IgD-negative memory B cell (primary cell): ENCODE results near the gene DCDC1. TPM values are rescaled to one million over a fixed set of nuclear protein-coding genes. Genes with fewer than 3 reads are reported as not detected.

Source experiments
- H3K27ac Mint-ChIP-seq, 3 donors: one replicate each; pipeline ENCODE4 v1.8.0; 2020 to 2022; ENCODE audit warnings: mild to moderate bottlenecking in 3 of 3, mixed read lengths in 3 of 3, moderate library complexity in 1 of 3
- H3K27me3 Mint-ChIP-seq: one replicate; pipeline ENCODE4 v1.8.0; 2021; ENCODE audit warnings: mixed read lengths
- H3K36me3 Mint-ChIP-seq: one replicate; pipeline ENCODE4 v1.8.0; 2020; ENCODE audit warnings: mild to moderate bottlenecking, mixed read lengths
- H3K4me1 Mint-ChIP-seq, 3 donors: one replicate each; pipeline ENCODE4 v1.8.0; 2020 to 2022; ENCODE audit warnings: mixed read lengths in 3 of 3, mild to moderate bottlenecking in 1 of 3
- H3K4me3 Mint-ChIP-seq, 4 donors: one replicate each; pipeline ENCODE4 v1.8.0; 2020 to 2022; ENCODE audit warnings: mild to moderate bottlenecking in 4 of 4, mixed read lengths in 4 of 4, moderate library complexity in 3 of 4
- H3K9me3 Mint-ChIP-seq, 3 donors: one replicate each; pipeline ENCODE4 v1.8.0; 2020 to 2021; ENCODE audit warnings: mixed read lengths in 3 of 3, mild to moderate bottlenecking in 1 of 3
- polyA plus RNA-seq: library from polyadenylated mRNA; unstranded; fragments of 300-500 nt; fragmentation: Illumina TruSeq; gene quantifications from one replicate; pipeline ENCODE4 v1.2.3, GENCODE V29; 2021

The DCDC1 gene
- polyA plus RNA-seq, 1 donor from 2014 or later, result not detected

GRCh38 chr11:31214372-31214771 is 155.2 kb downstream of the DCDC1 start:
- no peak overlapping the region for H3K27ac Mint-ChIP-seq
- no peaks in the 10 kb centered on the region for H3K27me3 Mint-ChIP-seq
- no peak overlapping the region for H3K4me3 Mint-ChIP-seq
- no peaks in the 10 kb centered on the region for H3K4me1 Mint-ChIP-seq
- no peaks in the 10 kb centered on the region for H3K36me3 Mint-ChIP-seq
- H3K9me3 Mint-ChIP-seq, result no peaks in the 10 kb centered on the region

DNA sequence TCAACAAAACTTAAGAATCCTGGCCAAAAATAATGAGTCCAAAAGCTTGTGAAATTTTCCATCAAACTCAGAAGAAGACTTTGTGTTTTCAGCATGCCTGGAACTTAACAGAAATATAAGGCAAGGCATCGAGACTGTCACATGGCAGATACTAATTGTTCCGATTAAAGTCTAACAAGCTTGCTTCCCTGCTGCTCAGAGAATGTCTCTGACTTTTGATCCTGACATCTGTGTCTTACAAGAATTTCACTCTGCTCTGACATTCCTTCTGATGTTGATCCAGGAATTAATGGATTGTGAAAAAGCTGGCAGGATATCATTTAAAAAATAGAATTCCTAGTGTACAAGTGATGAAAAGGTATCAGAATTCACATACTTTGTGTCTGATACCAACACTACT is 170.2 kb downstream of the DCDC1 start:
- Mint-ChIP-seq H3K4me3 (no peak overlapping the region), H3K27ac (no peak overlapping the region), H3K27me3 (no peaks in the 10 kb centered on the region), H3K4me1 (no peaks in the 10 kb centered on the region), H3K9me3 (peaks cover 0 to 2% (median 0%) of the 10 kb centered on the region in 3 donors), H3K36me3 (no peaks in the 10 kb centered on the region)

DNA sequence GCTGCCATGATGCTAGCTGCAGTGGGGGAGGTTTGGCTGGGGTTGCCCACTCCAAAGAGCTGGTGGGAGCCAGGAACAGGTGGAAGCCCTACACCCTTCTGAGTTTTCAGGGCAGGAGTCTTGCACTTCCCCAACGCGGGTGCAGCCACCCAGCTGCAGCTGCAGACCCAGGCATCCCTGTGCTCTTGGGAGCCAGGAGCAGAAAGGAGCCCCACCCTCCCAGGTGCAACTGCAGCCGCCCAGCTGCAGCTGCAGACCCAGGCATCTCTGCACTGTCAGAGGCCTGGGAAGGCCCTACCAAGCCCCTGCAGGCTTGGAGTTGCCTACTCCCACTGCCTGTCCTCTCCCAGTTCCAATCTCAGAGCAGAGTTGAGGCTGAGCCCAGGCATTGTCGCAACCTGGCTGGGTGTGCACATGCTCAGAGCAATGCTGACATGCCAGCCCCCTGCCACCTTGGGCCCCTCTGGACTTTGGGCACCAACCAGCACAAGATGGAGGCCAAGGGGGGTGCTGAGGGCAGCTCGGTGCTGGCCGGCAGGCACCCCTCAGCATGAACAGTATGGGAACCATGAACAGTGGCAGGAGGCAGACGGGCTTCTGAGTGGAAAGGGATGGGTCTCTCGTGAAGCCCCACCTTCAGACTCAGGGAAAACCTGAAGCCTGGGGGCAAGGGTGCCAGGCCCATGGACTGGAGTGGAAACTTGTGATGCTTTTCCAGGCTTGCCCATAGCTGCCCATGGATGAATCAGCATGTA is 195.4 kb downstream of the DCDC1 start:
- no peaks in the 10 kb centered on the region for H3K4me1 Mint-ChIP-seq
- peaks cover 2% of the 10 kb centered on the region for H3K36me3 Mint-ChIP-seq
- peak overlapping the region in 1 of 3 donors; percentile 39 for H3K27ac Mint-ChIP-seq
- peaks cover 11 to 19% (median 14%) of the 10 kb centered on the region in 3 donors for H3K9me3 Mint-ChIP-seq
- no peaks in the 10 kb centered on the region for H3K27me3 Mint-ChIP-seq
- no peak overlapping the region for H3K4me3 Mint-ChIP-seq

- Mint-ChIP-seq H3K4me3 (no peak overlapping the region), H3K4me1 (no peaks in the 10 kb centered on the region), H3K9me3 (no peaks in the 10 kb centered on the region), H3K27me3 (peaks cover 2% of the 10 kb centered on the region), H3K36me3 (no peaks in the 10 kb centered on the region), H3K27ac (no peak overlapping the region)
These were observed 208.8 kb downstream of the DCDC1 start for GRCh38 chr11:31160504-31161422.

DNA sequence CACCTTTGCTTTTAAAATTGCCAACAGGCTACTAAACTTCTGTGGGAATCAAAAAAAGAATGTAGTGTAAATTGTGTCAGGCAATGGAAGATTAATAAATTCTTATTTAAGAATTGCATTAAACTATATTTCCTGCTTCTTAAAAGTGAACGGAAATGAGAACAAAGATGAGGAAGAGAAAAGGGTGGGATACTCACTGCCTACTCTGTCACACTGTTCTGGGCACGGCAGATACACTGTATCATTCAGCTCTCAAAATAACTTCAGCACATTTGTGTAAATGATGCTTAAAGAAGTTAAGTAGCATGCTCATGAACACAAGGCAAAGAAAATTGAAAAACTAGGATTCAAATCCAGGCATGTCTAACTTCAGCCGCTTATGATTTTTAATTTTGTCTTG is 218.7 kb downstream of the DCDC1 start:
- Mint-ChIP-seq H3K4me3 (no peak overlapping the region), H3K27ac (no peak overlapping the region), H3K9me3 (peaks cover 0 to 5% (median 0%) of the 10 kb centered on the region in 3 donors), H3K27me3 (peaks cover 1% of the 10 kb centered on the region), H3K4me1 (no peaks in the 10 kb centered on the region), H3K36me3 (no peaks in the 10 kb centered on the region)

- no peak overlapping the region for H3K27ac Mint-ChIP-seq
- peaks cover 1% of the 10 kb centered on the region for H3K27me3 Mint-ChIP-seq
- no peak overlapping the region for H3K4me3 Mint-ChIP-seq
- no peaks in the 10 kb centered on the region for H3K4me1 Mint-ChIP-seq
- no peaks in the 10 kb centered on the region for H3K36me3 Mint-ChIP-seq
- H3K9me3 Mint-ChIP-seq, result peaks cover 0 to 7% (median 0%) of the 10 kb centered on the region in 3 donors
These were observed 219.5 kb downstream of the DCDC1 start for GRCh38 chr11:31150011-31150410.

GRCh38 chr11:31141789-31142188 is 227.8 kb downstream of the DCDC1 start:
- Mint-ChIP-seq H3K27ac (no peak overlapping the region), H3K4me1 (no peaks in the 10 kb centered on the region), H3K9me3 (peaks cover 0 to 5% (median 2%) of the 10 kb centered on the region in 3 donors), H3K36me3 (no peaks in the 10 kb centered on the region), H3K27me3 (no peaks in the 10 kb centered on the region), H3K4me3 (no peak overlapping the region)

GRCh38 chr11:31139479-31139878 is 230.1 kb downstream of the DCDC1 start:
- no peaks in the 10 kb centered on the region for H3K27me3 Mint-ChIP-seq
- no peak overlapping the region for H3K4me3 Mint-ChIP-seq
- no peaks in the 10 kb centered on the region for H3K4me1 Mint-ChIP-seq
- H3K9me3 Mint-ChIP-seq, result peaks cover 0 to 5% (median 0%) of the 10 kb centered on the region in 3 donors
- no peak overlapping the region for H3K27ac Mint-ChIP-seq
- H3K36me3 Mint-ChIP-seq, result no peaks in the 10 kb centered on the region

GRCh38 chr11:31132531-31133421 is 236.8 kb downstream of the DCDC1 start:
- Mint-ChIP-seq H3K27me3 (no peaks in the 10 kb centered on the region), H3K9me3 (no peaks in the 10 kb centered on the region), H3K36me3 (no peaks in the 10 kb centered on the region), H3K4me3 (no peak overlapping the region), H3K27ac (no peak overlapping the region), H3K4me1 (no peaks in the 10 kb centered on the region)

DNA sequence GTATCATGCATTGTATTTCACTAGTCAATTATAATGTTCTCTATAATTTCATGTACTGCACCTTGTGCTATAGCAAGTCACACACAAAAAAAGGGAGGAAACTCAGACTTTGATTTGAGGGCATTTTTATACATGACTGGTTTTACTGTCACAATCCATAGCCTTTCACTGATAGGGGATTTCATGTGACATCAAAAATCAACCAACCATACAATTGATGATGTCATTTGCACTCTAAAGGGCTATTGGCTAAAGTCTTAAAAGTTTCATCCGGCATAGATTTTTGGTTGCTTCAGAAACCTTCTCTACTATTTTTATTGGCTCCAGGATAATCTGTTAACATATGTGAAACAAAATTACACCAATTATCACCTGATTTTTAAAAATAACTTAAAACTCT is 237.8 kb downstream of the DCDC1 start:
- H3K4me3 Mint-ChIP-seq, result no peak overlapping the region
- no peaks in the 10 kb centered on the region for H3K4me1 Mint-ChIP-seq
- H3K36me3 Mint-ChIP-seq, result no peaks in the 10 kb centered on the region
- H3K9me3 Mint-ChIP-seq, result no peaks in the 10 kb centered on the region
- H3K27ac Mint-ChIP-seq, result no peak overlapping the region
- no peaks in the 10 kb centered on the region for H3K27me3 Mint-ChIP-seq

DNA sequence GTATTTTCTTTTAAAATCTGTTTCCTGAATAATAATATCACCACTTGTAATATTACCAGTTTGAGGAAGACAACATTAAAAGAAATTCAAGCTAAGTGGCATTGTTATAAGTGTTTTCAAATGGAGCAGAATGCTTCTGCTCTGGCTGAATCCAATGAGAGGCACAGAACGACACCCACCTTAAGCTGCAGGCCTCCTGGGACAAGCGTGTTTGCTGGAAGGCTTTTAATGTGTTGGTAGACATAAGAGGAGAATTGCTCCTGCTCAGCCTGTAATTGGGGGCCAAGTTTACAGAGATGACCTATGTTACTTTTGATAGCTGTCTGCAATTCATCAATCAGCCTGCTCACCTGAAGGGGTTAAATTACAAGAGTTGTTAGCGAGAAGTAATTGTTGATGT is 242.2 kb downstream of the DCDC1 start:
- Mint-ChIP-seq H3K27ac (no peak overlapping the region), H3K27me3 (no peaks in the 10 kb centered on the region), H3K9me3 (peaks cover 0 to 8% (median 0%) of the 10 kb centered on the region in 3 donors), H3K36me3 (no peaks in the 10 kb centered on the region), H3K4me1 (no peaks in the 10 kb centered on the region), H3K4me3 (no peak overlapping the region)

GRCh38 chr11:31120428-31120827 is 249.1 kb downstream of the DCDC1 start:
- H3K27me3 Mint-ChIP-seq, result peaks cover 1% of the 10 kb centered on the region
- no peak overlapping the region for H3K4me3 Mint-ChIP-seq
- H3K27ac Mint-ChIP-seq, result no peak overlapping the region
- H3K9me3 Mint-ChIP-seq, result peaks cover 0 to 3% (median 0%) of the 10 kb centered on the region in 3 donors
- no peaks in the 10 kb centered on the region for H3K4me1 Mint-ChIP-seq
- no peaks in the 10 kb centered on the region for H3K36me3 Mint-ChIP-seq

DNA sequence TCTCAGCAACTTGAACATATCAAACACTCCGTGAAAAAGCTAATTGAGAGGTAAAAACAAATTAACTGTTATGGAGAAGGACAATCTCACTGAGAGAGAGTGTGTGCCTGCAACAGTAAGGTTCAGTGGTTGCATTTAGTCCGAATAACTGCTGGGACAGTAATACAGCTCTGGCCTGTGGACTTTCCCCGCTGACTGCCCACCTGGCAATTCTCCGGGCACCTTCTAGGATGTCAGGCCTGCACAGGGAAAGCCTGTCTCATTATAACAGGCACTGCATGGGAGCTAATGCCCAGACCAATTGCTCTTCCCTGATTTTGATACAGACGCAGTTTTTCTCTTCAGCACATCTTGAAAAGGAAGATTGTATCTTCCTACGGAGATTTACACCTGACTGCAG is 251.0 kb downstream of the DCDC1 start:
- H3K4me3 Mint-ChIP-seq, result no peak overlapping the region
- H3K27ac Mint-ChIP-seq, result no peak overlapping the region
- peaks cover 0 to 1% (median 0%) of the 10 kb centered on the region in 3 donors for H3K9me3 Mint-ChIP-seq
- H3K36me3 Mint-ChIP-seq, result no peaks in the 10 kb centered on the region
- H3K4me1 Mint-ChIP-seq, result no peaks in the 10 kb centered on the region
- H3K27me3 Mint-ChIP-seq, result peaks cover 3% of the 10 kb centered on the region

- Mint-ChIP-seq H3K27me3 (peaks cover 3% of the 10 kb centered on the region), H3K9me3 (peaks cover 0 to 1% (median 0%) of the 10 kb centered on the region in 3 donors)
These were observed 252.5 kb downstream of the DCDC1 start for GRCh38 chr11:31117038-31117437.

DNA sequence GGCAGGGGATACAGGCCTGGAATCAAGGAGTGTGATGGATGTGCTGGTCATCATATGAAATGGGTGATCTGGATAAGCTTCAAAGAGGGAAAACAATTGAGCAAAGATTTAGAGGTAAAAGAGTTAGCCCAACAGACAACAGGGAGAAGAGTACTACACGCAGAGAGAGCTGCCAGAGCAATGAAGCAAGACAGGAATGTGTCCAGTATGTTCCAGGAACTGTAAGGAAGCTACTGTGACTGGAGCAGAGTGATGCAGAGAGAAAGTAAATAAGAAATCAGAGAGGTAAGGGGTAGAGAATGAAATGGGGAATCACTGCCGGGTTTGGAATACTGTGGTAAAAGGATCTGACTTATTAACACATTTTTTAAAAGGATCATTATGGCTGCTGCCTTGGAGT is 255.1 kb downstream of the DCDC1 start:
- Mint-ChIP-seq H3K4me1 (no peaks in the 10 kb centered on the region), H3K9me3 (peaks cover 0 to 1% (median 0%) of the 10 kb centered on the region in 3 donors), H3K4me3 (no peak overlapping the region), H3K36me3 (no peaks in the 10 kb centered on the region), H3K27me3 (peaks cover 3% of the 10 kb centered on the region), H3K27ac (no peak overlapping the region)

More at GRCh38 chr11:31117038-31117437, 252.5 kb downstream of the DCDC1 start:
- Mint-ChIP-seq H3K4me1 (no peaks in the 10 kb centered on the region), H3K36me3 (no peaks in the 10 kb centered on the region), H3K27ac (no peak overlapping the region), H3K4me3 (no peak overlapping the region)
